ENCODE data around the gene SNUPN. TPM values are rescaled to one million over a fixed set of nuclear protein-coding genes. Genes with fewer than 3 reads are reported as not detected.
"Not testable (repeated sequence)": the region's sequence is repeated elsewhere in the genome, so short reads cannot be mapped to it uniquely, and the experiment has no call there.

Gene SNUPN
- total RNA-seq, 1 donor from 2014 or later, result 17.4 TPM

GRCh38 chr15:75584121-75584520 lies 41.4 kb downstream of the SNUPN start:
- TF ChIP-seq CTCF (IDR thresholded peaks at IDR 0.05; ENCODE audit: insufficient read depth, low read length, poor library complexity, severe bottlenecking), result no peak
- Histone ChIP-seq H3K4me3 (ENCODE audit: low read depth, low read length) (no peak overlapping the region), H3K36me3 (ENCODE audit: control insufficient read depth, insufficient read depth, low read length) (no peaks in the 10 kb centered on the region), H3K27me3 (ENCODE audit: control insufficient read depth, insufficient read depth, low read length) (no peaks in the 10 kb centered on the region)
- no peak for DNase-seq (ENCODE audit: low read depth)

- H3K36me3 ChIP-seq (ENCODE audit: control insufficient read depth, insufficient read depth, low read length), result no peaks in the 10 kb centered on the region
- TF ChIP-seq CTCF (IDR thresholded peaks at IDR 0.05; ENCODE audit: insufficient read depth, low read length, poor library complexity, severe bottlenecking), result no peak
- DNase-seq (ENCODE audit: low read depth), result no peak
- no peaks in the 10 kb centered on the region for H3K27me3 ChIP-seq (ENCODE audit: control insufficient read depth, insufficient read depth, low read length)
- no peak overlapping the region for H3K4me3 ChIP-seq (ENCODE audit: low read depth, low read length)
Measured at GRCh38 chr15:75583701-75584100, 41.8 kb downstream of the SNUPN start.

- not testable (repeated sequence) for DNase-seq (ENCODE audit: low read depth); H3K27me3 ChIP-seq (ENCODE audit: control insufficient read depth, insufficient read depth, low read length); H3K4me3 ChIP-seq (ENCODE audit: low read depth, low read length); H3K36me3 ChIP-seq (ENCODE audit: control insufficient read depth, insufficient read depth, low read length)
Measured at GRCh38 chr15:75582943-75583342, 42.6 kb downstream of the SNUPN start.

- H3K27me3 ChIP-seq (ENCODE audit: control insufficient read depth, insufficient read depth, low read length), result no peaks in the 10 kb centered on the region
- H3K36me3 ChIP-seq (ENCODE audit: control insufficient read depth, insufficient read depth, low read length), result no peaks in the 10 kb centered on the region
- peak; percentile 52 for TF ChIP-seq CTCF (IDR thresholded peaks at IDR 0.05; ENCODE audit: insufficient read depth, low read length, poor library complexity, severe bottlenecking)
- no peak for DNase-seq (ENCODE audit: low read depth)
- peak within 1 kb of the TSS; percentile 57 for H3K4me3 ChIP-seq (ENCODE audit: low read depth, low read length)
Measured at GRCh38 chr15:75578948-75579920, 46.3 kb downstream of the SNUPN start, which contains the start of gene PTPN9. PTPN9 (minus strand) TSS chr15:75579315; CDS start chr15:75578776, 539 bp downstream.

DNA sequence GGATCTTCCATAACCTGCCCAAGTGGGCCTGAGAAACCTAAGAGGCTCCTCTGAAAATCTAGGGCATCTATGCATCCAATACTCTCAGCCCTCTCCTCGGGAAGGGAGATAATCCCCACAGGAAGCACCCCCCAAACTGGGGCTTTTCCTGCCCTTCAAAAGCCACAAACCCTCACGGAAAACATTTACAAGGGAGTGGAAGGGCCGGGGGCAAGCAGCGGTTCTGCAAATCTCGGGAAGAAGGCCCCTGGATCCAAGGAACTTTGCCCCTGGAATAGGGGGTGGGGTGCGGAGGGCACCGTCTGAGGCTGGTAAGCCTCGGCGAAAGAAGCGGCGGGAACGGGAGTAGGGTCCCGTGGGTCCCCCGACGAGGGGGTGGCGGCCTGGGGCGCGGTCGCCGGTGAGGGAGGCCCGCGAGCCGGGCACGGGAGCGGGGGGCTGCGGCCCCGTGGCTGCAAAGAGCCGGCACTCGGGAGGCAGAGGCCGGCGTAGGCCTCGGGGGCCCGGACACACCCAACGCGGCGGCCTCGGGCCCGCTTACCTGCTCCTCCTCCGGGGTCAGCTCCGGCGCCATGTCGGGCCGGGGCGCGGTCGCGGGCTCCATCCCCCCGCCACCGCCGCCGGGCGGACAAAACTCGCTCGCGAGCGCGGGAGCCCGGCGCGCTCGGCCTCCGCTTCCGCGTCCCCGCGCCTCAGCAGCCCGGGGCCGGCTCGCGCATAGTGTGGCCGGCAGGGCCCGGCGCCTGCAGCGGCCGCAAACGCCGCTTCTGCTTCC lies 47.2 kb downstream of the SNUPN start:
- TF ChIP-seq CTCF (IDR thresholded peaks at IDR 0.05; ENCODE audit: insufficient read depth, low read length, poor library complexity, severe bottlenecking), result no peak
- peak overlapping the region; percentile 57 for H3K4me3 ChIP-seq (ENCODE audit: low read depth, low read length)
- no peak for DNase-seq (ENCODE audit: low read depth)
- no peaks in the 10 kb centered on the region for H3K36me3 ChIP-seq (ENCODE audit: control insufficient read depth, insufficient read depth, low read length)
- no peaks in the 10 kb centered on the region for H3K27me3 ChIP-seq (ENCODE audit: control insufficient read depth, insufficient read depth, low read length)
